GM11168 (cell line): ENCODE measurements around the gene DHRS3.

Experiments
- in situ Hi-C: fragments of 300-500 bp; cut with MboI; formaldehyde crosslinking; loops from one replicate; pipeline ENCODE4 v1.12.0; 2022; ENCODE audit warnings: low sequenced_read_pairs; ENCODE audit not compliant: unreplicated experiment

Gene DHRS3

DNA sequence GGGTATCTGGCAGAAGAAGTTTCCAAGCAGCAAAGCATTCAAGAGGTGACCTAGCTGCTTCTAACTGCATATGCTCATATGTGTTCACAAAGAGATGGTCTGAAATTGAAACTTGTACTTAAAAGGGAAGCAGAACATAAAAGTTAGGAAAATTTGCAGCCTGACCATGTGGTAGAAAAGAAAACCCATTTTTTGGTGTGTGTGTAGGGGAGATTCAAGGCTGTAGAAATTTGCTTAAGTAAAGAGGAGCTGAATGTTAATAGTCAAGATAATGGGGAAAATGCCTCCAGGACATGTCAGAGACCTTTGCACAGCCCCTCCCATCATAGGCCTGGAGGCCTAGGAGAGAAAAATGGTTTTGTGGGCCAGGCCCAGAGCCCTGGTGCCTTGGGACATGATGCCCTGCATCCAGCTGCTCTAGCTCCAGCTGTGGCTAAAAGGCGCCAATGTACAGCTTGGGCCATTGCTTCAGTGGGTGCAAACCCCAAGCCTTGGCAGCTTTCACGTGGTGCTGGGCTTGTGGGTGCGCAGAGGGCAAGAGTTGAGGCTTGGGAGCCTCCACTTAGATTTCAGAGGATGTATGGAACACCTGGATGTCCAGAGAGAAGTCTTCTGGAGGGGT lies 54.9 kb downstream of the DHRS3 start:
- in situ Hi-C loops, result no loop called here

DNA sequence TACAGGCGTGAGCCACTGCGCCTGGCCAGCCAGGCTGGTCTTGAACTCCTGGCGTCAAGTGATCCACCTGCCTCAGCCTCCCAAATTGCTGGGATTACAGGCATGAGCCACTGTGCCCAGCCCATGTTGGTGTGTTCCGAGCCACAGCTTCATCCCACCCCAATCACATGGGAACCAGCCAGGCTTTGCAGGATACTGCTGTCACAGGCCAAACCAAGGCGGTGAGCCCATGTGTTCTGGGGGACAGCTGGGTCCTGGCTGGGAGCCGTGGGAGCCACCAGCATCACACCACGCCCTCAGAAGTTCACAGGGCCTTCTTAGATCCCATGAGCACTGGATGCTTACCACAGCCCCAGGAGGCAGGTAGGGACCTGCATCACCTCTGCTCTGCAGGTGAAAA lies 56.9 kb downstream of the DHRS3 start:
- in situ Hi-C loops, result no loop called here

DNA sequence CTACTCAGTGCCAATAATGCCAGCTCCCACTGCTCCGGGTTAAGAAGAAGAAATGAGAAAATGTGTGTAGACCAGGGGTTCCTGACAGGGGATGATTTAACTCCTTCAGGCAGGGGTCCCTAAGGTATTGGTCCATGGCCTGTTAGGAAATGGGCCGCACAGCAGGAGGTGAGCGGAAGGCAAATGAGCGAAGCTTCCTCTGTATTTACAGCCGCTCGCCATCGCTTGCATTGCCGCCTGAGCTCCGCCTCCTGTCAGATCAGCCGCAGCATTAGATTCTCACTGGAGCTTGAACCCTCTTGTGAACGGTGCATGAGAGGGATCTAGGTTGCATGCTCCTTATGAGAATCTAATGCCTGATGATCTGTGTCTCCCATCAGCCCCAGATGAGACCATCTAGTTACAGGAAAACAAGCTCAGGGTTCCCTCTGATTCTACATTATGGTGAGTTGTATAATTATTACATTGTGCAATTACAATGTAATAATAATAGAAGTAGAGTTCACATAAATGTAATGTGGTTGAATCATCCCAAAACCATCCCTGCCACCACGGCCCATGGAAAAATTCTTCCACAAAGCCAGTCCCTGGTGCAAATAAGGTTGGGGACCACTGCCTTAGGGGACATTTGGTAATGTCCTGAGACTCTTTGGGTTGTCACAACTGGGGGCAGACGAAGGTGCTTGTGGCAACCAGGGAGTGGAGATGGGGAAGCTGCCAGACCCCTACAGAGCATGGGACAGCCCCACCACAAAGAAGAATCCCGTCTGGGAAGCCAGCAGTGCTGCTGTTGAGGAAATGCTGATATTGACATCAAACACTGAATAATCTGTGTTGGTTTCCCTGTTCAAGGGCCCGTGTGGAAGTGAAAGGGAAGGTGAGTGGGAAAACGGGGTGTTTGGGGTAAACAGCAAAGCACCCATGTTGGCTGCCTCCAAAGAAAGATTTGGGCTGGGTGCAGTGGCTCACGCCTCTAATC lies 60.8 kb downstream of the DHRS3 start:
- in situ Hi-C loops, result no loop called here

DNA sequence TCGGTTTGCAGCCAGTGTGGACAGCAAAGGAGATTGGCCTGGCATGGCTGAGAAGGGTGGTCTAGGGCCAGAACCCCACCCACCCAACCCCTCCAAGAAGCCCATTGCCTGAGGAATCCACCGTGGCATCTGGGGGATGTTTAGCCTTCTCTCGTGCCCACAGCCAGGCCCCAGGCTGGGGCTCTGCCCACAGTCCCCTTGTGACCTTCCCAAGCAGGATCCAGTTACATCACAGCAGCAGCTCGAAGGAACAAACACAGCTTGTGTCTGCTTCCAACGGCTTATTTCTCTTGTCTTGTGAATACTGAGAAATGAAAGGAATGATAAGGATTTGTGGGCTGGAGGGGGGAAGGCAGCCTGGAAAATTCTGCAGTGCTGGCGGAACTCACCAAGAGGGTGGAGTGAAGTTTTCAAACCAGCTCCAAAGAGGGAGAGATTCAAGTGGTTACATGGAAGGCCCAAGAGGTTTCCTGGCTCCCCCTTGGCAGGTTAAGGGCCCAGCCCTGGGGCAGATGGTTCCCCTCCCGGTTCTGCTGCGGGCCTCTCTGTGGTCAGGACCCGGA lies 61.6 kb downstream of the DHRS3 start:
- in situ Hi-C loops, result no loop called here

DNA sequence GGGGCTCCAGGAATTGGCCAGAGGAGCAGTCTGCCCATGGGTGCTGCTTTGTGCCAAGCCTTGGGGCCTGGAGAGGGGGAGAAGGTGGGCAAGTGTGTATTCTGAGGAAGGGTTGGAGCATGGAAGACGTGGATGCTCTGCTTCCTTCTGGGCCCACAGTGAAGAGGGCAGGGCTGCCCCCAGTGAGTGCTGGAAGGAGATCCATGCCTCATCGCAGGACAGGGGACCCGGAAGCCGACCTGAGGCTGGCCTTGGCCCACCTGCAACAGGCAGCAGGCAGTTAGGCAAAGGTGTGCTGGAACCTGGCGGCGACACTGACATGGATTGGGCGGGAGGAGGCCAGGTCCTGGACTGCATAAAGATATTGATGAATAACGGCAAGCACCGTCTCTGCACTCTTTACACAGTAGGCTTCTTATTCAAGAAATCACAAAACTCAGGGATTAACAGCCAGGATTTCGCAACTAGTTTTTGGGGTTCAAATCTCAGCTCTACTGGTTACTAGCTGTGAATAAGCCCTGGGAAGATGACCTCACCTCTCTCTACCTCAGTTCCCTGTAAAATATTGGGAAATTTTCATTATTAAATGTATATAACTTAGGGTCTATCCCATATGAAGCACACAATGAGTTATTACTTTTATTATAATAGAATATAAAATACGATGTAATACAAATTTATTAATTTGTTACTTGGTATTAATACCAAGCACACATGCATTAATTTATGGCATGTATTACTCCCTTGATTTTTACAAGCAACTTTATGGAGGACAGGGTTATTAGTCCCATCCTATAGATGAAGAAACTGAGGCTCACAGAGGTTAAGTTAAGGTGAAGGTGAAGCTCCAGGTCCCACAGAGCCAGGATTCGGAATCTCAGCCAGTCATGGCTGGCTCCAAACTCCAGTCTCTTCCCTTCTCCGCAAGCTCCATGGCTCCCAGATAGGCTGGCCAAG lies 62.3 kb downstream of the DHRS3 start:
- in situ Hi-C loops, result no loop called here

DNA sequence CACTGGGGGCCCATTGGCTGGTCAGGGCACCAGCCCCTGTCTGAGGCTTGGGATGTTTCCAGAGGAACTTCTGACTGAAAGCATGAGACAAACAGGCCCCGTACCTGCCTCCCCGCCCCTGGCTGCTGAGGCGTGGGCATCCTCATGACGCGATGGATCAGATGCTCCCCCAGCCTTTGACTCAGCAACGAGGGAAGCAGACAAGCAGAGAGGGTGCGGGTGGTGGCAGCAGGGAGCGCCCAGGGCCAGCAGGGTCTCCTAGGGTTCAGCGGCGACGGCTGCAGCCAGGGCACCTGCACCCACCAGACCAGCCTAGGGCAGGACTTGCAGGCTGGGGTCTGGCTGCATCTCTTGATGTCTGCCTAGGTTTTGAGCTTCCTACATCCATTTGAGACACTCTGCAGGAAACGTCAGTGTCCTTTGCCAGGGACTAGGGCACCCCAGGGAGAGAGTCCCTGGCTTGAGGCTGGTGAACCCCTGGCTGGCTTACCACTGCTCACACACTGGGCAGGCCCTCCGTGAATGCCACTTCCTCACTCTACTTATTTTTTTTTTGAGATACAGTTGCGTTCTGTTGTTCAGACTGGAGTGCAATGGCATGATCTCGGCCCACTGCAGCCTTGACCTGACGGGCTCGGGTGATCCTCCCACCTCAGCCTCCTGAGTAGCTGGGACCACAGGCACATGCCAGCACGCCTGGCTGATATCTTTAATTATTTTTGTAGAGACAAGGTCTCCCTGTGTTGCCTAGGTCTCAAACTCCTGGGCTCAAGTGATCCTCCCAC lies 63.3 kb downstream of the DHRS3 start:
- in situ Hi-C loops, result no loop called here

DNA sequence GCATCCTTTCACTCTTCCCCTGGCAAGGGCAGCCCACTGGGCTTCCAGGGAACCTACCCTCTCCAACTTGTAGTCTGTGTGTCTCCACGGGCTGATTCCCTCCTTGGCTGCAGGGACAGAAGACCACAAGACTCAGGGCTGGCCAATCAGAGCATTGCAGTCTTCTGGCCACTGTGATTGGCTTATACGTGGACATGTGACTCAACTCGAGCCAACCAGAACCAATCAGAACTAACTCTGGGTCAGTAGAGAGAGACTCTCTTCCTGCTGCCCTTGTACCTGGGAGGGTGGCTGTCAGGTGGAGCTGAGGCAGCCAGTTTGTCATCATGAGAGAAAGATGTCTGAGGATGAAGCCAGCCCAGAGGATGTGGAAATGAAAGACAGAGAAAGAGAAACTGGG lies 64.0 kb downstream of the DHRS3 start:
- in situ Hi-C loops, result no loop called here

DNA sequence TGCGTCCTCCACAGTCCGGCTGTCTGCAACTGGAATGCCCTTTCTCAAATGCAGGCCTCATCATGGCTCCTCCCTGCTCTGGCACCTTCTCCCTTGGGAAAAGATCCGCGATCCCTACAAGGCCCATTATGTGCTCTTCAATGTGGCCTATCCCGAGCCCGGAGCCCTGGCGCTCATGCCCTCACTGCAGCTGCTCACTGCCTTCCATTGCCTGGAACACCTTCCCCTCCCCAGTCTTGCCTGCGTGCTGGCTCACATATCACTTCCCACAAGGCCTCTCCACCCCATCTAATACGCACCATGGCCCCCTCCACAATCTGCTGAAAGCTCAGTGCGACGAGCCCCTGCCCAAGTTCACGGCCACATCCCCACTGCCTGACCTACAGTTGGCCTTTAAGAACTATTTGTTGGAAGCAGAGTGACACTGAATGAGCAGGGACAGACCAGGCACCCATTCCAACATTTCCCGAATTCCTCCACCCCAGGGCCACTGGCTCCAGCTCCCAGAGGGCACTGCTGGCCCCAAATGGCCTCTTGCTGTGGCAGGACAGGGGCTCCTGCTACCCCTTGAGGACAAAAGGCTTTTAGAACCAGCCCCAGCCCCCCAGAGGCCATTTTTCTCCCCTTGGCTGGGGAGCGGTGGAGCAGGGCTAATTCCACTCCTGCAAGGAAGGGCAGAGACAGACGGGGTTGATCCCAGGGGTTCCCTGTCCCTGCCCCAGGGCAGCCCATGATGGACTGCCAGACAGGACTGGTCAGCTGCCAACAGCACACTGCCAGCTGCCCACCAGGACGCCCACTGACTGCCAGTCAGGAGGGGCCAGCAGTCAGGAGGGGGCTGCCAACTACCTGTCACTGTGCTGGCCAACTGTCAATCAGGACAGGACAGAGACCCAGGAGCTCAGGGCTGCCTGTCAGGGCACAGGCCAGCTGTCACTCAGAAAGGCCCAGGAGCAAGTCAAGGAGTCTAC lies 64.8 kb downstream of the DHRS3 start:
- in situ Hi-C loops, result no loop called here

DNA sequence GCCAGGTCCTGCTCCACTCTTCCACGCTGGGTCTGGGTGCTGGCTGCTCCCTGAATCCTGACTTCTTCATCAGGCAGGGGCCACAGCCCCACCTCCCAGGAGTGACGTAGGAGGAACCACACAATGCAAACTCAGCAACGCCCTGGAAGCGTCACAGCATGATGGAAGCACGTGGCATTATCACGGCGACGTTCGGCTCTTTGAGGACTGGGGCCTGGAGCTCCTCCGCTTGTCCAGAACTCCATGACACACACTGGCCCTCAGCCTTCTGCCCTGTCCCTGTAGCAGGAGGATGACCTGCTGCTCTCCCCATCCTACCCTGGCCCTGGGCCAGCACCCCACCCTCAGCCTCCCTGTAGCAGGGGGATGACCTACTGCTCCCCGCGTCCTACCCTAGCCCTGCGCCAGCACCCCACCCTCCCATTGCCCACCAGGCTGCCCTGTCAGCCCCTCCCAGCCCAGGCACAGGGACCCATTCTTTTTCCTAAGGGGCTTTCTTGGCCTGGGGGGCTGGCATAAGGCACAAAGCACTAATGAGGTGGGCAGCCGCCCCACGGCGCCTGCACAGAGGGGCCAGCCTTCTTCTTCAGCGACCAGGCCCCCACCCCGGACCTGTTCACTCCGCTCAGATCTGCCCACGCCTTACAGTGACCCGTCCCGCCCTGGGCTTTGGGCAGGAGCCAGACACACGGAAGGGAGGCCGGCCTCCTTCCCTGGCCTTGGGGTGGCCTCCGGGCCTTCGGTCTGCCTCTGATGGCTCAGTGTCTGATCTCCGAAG lies 65.7 kb downstream of the DHRS3 start:
- in situ Hi-C loops, result no loop called here

DNA sequence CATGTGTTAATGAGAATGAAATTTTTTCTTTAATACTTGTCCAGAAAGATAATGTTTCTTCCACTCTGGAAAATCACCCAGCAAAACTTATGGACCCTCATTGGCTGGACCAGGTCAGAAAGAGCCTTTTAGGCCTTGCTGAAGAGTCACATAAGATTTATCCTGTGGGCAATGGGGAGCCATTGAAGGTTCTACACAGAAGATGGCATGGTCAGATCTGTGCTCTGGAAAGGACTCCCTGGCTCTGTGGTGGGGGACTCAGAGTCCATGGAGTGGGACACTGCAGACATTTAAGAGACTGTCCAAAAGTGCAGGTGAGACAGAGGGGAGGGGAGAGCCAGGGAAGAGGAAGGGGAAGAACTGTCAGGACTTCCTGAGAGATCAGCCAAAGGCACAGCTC lies 66.4 kb downstream of the DHRS3 start:
- in situ Hi-C loops, result no loop called here

DNA sequence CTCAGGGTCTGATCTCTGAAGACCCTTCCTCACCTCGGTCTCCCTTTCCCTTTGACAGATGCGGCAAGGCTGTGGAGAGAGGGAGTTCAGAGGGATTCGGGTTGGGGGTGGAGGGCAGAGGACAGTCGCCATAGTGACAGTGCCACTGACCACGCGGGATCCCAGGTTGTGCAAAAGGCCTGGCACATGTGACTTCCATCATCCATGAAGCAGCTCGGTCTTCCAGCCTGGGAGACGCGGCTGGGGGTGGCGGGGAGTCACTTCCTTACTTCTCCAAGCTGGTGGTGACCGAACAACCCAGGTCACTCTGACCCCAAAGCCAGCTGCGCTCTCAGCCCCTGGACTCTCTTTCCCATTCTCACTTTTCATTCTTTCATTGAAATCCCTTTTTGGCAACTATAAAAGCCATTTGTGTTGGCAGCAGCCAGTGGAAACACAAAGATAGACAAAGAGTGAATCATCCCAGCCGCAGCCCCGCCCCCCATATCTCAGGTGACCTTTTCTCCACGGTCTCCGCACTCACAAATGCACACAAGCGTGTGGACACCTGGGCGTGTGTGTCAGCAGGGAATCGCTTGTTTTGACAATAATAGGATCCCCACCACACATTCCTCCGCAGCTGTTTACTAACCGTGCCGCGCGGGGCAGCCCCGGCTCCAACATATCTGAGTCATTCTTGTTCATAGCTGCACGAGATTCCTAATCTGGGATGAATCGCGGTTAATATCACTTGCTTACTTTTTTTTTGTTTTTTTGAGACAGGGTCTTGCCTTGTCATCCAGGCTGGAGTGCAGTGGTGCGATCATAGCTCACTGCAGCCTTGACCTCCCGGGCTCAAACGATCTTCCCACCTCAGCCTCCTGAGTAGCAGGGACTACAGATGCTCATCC lies 68.3 kb downstream of the DHRS3 start:
- in situ Hi-C loops, result no loop called here

DNA sequence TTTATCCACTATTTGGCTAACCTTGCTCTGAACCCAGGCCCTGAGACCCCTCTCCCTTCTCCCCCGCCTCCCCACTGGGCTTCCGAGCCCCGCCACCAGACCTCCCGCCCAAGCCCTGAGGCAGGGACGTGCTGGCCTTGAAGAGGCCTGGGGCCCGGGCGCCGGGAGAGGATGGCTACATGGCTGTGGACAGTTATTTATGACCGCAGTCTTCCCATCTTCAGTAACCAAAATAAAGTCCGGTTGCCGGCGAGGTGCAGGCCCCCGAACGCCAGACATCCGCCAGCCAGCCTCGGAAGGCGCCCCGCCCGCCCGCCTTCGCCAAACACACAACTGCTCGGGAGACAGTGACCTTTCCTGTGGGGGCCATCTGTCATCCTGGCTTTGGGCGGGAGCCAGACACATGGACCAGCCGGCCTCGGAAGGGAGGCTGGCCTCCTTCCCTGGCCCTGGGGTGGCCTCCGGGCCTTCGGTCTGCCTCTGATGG lies 69.0 kb downstream of the DHRS3 start:
- in situ Hi-C loops, result no loop called here

DNA sequence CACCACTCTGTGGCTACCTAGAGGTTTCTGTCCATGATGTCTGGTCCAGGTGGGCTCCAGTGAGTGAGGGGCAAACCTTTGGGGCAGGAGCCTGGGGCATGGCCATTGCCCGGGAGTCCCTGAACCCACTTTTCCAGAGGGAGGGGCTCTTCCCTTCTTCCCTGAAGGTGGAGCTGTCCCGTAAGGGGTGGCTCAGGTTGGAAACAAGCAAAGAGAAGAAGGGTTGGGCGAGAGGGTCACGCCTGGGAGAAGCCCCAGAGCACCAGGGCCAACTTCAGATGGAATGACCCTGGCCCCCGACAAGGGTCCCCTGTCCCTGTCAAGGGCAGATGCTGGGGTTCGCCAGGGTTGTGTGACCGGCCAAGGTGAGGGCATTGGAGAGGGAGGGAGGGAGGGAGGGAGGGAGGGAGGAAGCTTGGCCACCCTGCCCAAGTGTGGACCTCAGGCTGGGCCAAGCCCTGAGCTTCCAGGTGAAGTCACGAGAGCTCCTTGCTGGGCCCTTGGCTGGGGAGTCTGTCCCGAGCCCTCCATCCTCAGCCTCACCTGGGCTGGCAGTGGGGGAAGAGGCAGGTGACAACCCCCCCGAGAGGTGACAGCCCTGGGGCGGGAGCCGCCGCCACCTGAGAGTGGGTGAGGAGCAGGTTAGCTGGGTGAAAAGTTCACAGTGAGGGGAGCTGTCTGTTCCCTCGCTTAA lies 69.6 kb downstream of the DHRS3 start:
- in situ Hi-C loops, result no loop called here

DNA sequence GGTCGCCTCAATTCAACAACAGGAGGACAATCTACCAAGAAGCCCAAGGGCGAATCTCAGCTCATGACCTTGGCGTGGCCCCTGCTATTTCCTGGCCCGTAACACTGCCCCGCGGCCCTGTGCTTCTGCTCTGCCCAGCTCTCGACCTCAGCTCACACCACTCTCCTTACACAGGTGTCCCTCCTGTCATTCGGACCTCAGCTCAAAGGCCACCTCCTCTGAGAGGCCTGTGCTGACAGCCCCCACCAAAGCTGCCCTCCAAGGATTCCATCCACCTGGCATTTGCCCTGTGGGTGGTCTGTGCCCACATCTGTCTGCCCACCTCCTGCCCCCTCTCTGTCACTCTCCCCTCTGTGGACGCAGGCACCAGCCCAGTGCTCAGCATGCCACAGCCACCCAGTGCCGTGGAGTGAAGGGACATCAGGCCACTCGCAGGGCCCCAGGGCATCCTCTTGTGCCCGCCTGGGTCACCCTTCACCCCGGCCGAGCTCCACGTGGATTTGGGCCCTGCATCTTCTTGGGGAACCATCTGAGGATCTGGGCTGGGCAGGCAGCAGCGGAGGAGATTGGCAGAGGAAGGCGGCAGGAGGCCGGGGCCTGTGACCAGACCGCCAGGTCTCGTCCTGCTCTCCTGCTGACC lies 70.3 kb downstream of the DHRS3 start:
- in situ Hi-C loops, result no loop called here

DNA sequence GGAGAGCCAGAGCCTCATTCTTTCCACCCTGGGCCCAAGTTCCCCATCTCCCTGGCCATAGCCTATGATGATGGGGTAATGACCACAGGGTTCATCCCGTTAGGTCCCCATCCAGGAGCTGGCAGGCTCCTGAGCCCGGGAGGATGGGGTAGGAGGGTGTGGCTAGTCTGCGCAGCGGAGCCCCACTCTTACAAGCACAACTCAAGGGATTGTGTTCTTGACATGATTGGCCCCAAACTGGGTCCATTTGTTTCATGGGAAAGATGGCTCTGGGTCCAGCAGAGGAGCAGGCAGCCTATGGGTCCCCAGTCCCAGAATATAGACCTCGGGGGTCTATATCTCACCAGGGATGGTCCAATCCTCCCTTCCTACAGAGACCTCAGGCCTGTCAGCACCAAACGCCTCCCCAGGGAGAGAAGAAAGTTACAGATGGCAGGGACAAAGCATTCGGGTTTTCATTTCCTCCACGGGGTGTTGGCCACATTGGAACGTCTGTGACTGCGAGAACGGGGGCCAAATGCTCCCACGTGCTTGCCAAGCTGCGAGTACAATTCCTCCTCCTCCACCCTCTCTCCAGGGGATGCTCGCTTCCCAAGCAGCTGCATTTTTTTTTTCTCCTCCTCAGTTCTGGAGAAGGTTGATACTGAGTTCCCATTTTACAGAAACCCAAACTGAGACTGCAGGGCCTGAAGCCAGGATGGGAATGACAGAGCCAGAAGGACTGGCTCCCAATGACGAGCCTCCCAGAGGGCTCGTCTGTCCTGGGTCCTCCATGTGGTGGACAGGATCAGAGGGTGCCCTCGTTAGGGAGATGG lies 71.0 kb downstream of the DHRS3 start:
- in situ Hi-C loops, result no loop called here
